A549 (cell line): ENCODE data around the gene ITPKB.

Experiments
- CTCF ChIP-seq: fragments of >200 bp; sonication (Bioruptor Twin); formaldehyde crosslinking; IDR thresholded peaks from 3 replicates; pipeline ENCODE4 v1.5.1; 2016
- EP300 ChIP-seq, 2 experiments: fragments of >200 bp; sonication (Bioruptor Twin); formaldehyde crosslinking; IDR thresholded peaks; 2 replicates in 1 of 2; 3 replicates in 1 of 2; pipeline ENCODE4 v1.6.1; 2016 to 2017
- MAFK ChIP-seq: fragments of 450-650 bp; IDR thresholded peaks from 2 replicates; pipeline ENCODE4 v1.6.1; 2014; ENCODE audit not compliant: partially characterized antibody
- MAZ ChIP-seq: fragments of 150-350 bp; IDR thresholded peaks from 2 replicates; pipeline ENCODE4 v1.6.1; 2014; ENCODE audit warnings: antibody characterized with exemption, low read depth, low read length, borderline replicate concordance
- POLR2A ChIP-seq: IDR thresholded peaks from 2 replicates; pipeline ENCODE4 v1.6.1; 2012; ENCODE audit warnings: mild to moderate bottlenecking, low read length
- TP53 ChIP-seq: fragments of 250-450 bp; sonication (Bioruptor Pico); IDR thresholded peaks from 2 replicates; pipeline ENCODE4 v1.5.0; 2021; ENCODE audit warnings: mild to moderate bottlenecking, moderate library complexity

- TF ChIP-seq TP53 (CRISPR knock-in tag) = no peak
- no peak for TF ChIP-seq POLR2A
- no peak for TF ChIP-seq EP300 (IDR thresholded peaks at IDR 0.05)
- TF ChIP-seq MAFK = no peak
- TF ChIP-seq CTCF = no peak
- no peak for TF ChIP-seq MAZ
These were observed 148.5 kb downstream of the ITPKB start for GRCh38 chr1:226590614-226591013.
